Hematopoietic multipotent progenitor cell treated with erythropoietin and hydrocortisone succinate and interleukin-3 and kit ligand, for 8 days (in vitro differentiated cells): ENCODE measurements around the gene MEX3D.

Experiments
- DNase-seq: peaks from one replicate; pipeline ENCODE4 v3.0.0-alpha.2; 2015

MEX3D gene

GRCh38 chr19:1592755-1593500 is 24.8 kb upstream of the MEX3D start, which contains the start of gene MBD3:
TSS of gene MBD3 (minus strand) at chr19:1592865. CDS start at chr19:1592631, 234 bp downstream.
- peak; percentile 92 for DNase-seq

- DNase-seq = peak; percentile 90
These were observed 24.1 kb upstream of the MEX3D start for GRCh38 chr19:1592024-1592754.

DNA sequence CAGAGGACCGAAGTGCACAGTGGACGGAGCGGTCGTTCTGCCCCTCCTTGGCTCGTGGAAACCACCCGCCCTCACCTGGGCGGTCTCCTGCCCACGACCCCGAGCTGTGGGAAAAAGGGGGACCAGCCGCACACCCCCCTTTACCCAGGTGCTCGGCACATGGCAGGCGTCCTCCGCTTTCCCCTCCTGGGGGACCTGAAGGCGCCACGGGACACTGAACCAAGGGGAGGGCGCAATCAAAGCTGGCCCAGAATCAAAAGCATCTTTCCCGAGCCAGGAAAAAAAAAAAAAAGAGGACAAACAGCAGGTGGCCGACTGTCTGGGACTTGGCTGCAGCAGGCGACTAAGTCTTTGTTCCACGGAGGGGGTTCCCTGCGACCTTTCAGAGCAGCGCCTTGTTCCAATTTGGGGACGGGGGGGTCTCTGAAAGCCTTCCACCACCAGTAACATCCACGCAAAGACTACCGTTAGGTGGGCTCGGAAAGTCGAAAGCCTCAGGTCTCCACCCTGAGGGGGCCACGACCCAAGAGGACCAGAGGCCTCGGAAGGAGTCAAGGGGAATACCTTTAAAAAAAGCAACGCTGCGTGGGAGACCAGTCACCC is 23.4 kb upstream of the MEX3D start:
- DNase-seq = no peak

DNA sequence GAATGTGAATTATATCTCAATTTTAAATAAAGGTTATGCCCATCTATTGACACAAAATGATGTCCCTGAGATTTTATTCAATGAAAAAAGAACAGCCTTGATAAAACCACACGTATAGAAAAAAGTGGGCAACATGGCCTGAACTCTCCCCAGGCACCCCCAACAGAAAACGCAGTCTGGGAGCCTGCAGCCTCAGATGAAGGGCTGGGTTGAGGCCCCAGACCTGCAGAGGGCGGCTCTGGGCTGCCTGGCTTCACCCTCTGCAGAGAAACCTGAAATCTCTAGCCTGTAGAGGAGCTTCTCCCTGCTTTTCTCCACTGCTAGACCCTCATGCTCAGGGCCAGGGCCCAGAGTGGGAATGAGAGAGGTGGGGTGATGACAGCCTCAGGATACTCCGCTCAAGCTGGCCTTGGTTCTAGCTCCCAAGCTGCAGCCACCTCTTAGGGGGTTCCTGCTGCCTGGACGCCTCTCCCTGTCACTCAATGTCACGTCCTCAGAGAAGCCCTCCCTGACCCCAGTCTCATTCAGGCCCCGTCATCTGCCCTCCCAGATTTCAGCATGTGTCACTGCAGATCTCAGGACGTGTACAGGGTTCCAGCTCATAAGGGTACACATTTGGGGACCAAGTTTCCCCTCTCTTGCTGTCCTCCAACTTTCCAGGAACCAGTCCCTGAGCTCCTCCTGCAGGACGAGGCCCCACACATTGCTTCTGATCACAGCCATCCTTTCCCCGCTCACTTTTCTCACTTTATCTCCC is 22.7 kb upstream of the MEX3D start:
- peak; percentile 66 for DNase-seq

- DNase-seq = no peak
These were observed 19.7 kb upstream of the MEX3D start for GRCh38 chr19:1587872-1588271.

DNA sequence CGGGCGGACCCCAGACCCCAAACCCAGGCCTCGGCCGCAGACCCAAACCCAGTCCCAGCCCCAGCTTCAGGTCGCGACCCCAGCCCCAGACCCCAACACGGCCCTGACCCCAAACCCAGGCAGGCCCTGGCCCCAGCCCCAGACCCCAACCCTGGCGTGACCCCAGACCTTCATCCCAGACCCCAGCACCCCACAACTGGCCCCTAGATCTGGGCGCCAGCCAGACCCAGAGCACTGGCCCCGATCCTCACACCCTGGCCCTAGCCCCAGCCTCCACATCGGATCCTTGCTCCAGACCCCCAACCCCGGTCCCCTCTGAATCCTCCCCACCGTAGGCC is 17.1 kb upstream of the MEX3D start:
- DNase-seq = no peak

DNA sequence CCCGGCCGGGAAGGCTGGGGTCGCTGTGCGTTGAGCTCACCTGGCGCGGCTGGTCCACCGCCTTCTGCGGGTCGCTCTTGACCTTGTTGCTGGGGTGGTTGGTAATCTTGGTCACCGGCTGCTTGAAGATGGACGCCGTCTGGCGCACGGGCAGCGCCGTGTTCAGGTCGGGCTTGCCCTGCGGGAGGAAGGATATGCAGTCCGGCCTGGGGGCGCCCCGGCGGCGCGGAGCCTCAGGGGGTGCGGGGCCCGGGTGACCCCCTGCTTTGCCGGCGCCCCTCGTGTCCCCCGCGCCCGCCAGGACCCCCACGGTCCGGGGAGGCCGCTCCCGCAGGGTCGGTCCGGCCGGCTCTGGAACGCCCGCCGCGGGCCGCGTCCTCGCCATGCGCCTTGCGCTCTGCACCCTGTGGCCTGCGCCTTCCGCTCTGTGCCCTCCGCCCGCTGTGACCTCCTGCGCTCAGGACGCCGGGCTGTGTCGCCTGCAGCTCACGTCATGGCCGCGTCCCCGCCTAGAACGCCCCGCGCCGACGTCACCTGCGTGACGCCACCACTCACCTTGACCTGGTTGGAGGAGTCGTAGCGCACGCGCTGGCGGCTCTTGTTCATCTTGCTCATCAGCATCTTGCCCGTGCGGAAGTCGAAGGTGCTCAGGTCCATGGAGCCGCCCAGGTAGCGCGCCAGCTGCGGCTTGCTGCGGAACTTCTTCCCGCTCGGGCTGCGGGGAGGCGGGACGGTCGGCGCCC is 16.5 kb upstream of the MEX3D start:
- no peak for DNase-seq

GRCh38 chr19:1582201-1582600 is 14.1 kb upstream of the MEX3D start:
- no peak for DNase-seq

GRCh38 chr19:1580957-1581356 is 12.8 kb upstream of the MEX3D start:
- DNase-seq = no peak

DNA sequence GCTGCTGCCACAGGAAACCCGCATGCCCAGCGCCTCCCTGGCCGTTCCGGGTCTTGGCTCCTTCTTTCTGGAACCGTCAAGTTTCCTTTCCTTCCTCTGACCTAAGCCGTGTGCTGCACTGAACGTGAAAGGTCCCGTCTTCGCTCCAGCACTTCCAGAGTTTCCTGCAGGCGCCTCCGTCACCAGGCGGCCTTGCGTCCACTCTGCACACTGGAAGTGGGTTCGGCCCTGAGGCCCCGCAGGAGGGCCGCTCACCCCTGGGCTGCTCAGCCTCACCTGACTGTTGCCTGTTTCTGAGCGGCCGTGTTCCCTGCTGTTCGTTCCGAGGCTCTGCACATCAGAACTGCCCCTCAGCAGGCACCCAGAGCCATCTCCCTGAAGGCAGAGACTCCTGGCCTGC is 12.3 kb upstream of the MEX3D start:
- no peak for DNase-seq

DNA sequence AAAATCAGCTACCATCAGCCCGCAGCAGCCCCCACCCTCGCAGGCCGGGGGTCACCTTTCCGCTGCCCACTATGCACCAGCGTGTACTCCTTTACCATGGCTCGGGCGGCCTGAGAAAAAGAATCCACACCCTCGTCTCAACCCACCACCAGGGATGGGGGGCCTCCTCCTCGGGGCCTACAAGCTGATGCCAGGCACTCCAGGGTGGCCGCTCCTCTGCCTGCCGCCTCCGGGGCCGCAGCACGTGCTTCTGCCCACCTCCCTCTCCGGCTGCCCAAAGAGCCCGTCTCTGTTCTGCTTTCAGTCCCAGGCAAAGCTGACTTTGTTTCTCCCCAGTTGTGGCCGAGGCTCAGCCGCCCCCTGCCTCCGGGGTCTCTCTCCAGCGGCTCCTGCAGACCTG is 11.1 kb upstream of the MEX3D start:
- no peak for DNase-seq

- no peak for DNase-seq
These were observed 9.9 kb upstream of the MEX3D start for GRCh38 chr19:1577929-1578618.

GRCh38 chr19:1577090-1577928 is 9.2 kb upstream of the MEX3D start:
- DNase-seq = no peak

DNA sequence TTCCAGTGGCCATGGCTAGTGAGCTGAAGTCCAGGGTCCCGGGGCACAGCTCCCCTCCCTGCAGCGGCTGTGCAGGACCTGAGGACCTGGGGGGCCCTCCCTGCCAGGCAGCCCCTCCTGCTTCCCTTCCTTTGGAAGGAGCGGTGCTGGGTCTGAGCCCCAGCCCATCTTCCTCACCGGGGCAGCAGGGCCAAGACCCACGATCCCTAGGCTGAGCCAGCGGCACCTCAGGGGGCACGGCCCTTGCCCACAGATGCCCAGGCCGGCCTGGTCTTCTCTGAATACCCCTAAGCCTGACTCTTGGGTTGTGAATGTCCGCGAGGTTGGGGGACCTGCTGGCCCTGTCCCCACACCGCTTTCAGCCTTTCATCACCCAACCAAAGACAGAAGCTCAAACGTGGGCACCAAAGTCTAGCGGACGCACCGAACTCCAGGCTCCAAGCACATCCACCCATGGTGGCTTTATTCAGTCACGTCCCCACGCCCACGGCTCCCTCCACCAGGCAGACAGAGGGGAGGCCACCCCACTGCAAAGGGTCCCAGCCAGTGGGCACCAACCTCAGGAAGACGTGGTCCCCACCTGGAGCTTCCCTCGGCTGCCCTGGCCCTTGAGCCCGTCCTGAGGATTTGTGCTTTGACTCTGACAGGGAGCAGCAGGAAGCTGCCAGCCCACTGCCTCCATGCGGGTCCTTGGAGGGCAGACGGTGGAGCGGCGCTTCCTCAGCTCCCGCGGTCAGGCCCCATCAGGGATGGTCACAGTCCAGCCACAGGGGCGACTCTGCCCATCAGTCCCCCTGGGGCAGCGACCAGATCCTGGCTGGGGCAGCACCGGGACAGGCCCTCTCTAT is 8.3 kb upstream of the MEX3D start:
- no peak for DNase-seq

GRCh38 chr19:1575323-1576241 is 7.5 kb upstream of the MEX3D start:
- no peak for DNase-seq

- no peak for DNase-seq
These were observed 6.4 kb upstream of the MEX3D start for GRCh38 chr19:1574354-1575136.

- DNase-seq = no peak
These were observed 4.7 kb upstream of the MEX3D start for GRCh38 chr19:1572795-1573194.

- DNase-seq = no peak
These were observed 3.2 kb upstream of the MEX3D start for GRCh38 chr19:1571358-1571757.
